ENCODE data around the gene DUSP3.

The DUSP3 gene

GRCh38 chr17:43722870-43723665 is 55.7 kb downstream of the DUSP3 start:
- no peak for DNase-seq

GRCh38 chr17:43722269-43722619 is 56.5 kb downstream of the DUSP3 start:
- DNase-seq, result no peak

- DNase-seq, result no peak
Observed at GRCh38 chr17:43721537-43722268, 57.1 kb downstream of the DUSP3 start.

- DNase-seq, result peak; percentile 78
Observed at GRCh38 chr17:43720311-43721060, 58.3 kb downstream of the DUSP3 start.

GRCh38 chr17:43719578-43719977 is 59.2 kb downstream of the DUSP3 start:
- DNase-seq, result no peak

GRCh38 chr17:43718544-43718943 is 60.2 kb downstream of the DUSP3 start:
- no peak for DNase-seq

GRCh38 chr17:43717913-43718312 is 60.9 kb downstream of the DUSP3 start:
- no peak for DNase-seq

All from CD4-positive, alpha-beta T cell treated with Interleukin-17A for 1 hour (primary cell).